ENCODE measurements around the gene RHBDF2.

Gene RHBDF2

DNA sequence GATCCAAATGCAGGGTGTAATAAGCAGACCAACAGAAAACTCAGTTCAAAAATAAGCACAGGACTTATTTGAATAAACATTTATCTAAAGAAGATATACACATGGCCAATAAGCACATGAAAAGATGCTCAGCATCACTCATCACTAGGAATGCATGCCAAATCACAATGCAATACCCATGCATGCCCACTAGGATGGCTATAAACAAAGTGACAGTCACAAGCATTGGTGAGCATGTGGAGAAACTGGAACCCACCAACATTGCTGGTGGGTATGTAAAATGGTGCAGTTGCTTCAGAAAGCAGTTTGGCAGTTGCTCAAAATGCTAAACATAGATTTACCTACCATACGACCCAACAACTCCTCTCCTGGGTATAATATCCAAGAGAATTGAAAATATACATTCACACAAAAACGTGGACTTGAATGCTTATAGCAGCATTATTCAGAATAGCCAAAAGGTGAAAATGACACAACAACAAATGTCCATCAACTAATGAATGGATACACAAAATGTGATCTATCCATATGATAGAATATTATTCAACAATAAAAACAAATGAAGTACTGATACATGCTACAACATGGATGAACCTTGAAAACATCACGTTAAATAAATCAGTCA is 68.4 kb downstream of the RHBDF2 start:
- no peak for DNase-seq

DNA sequence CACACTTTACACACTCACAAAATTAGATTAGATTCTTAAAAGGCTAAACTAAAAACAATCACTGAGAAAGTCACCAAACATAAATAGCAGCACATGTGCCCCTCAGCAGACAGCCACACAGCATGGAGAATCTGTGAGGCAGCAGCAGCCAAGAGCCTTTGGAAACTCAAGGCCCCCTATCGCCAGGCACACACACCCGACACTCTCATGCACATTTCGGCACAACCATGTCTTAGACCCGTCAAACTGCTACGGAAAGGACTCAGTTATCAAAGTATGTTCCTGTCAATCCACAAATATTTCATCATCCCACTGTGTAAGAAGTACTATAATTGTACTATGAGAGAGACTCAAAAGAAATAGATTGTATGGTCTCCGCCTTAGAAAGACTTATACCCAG is 69.2 kb downstream of the RHBDF2 start:
- no peak for DNase-seq

DNA sequence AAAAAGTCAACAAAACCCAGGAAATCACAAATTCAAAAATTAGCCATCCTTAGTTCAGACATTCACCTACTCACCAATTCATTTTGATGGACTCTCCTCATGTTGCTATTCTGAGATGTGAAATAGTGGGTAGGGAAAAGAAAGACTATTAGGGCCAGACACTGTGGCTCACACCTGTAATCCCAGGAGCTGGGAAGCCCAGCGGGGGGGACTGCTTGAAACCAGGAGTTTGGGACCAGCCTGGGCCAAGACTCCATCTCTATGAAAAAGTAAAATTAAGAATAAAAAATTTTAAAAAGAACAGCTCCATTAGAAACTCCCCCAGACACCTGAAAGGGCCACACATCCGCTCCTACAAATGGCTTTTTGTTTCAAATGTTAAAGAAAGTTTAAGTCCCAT is 69.7 kb downstream of the RHBDF2 start:
- no peak for DNase-seq

DNA sequence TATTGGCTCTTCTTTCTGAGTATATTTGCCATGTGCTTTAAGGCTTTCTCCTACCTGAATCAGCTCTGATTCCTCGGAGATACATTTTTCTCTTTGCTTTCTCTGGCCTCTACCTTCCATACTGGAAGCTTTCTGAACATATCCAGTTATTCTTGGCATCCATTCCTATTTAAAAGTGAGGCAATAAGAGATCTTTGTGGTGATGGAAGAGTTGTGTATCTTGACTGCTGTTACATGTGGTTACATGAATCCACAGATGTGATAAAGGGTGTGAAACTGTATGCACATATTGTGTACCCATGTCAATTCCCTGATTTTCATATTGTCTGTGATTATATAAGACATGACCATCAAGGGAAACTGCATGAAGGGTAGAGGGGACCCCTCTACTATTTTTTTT is 72.7 kb downstream of the RHBDF2 start:
- DNase-seq, result no peak

DNA sequence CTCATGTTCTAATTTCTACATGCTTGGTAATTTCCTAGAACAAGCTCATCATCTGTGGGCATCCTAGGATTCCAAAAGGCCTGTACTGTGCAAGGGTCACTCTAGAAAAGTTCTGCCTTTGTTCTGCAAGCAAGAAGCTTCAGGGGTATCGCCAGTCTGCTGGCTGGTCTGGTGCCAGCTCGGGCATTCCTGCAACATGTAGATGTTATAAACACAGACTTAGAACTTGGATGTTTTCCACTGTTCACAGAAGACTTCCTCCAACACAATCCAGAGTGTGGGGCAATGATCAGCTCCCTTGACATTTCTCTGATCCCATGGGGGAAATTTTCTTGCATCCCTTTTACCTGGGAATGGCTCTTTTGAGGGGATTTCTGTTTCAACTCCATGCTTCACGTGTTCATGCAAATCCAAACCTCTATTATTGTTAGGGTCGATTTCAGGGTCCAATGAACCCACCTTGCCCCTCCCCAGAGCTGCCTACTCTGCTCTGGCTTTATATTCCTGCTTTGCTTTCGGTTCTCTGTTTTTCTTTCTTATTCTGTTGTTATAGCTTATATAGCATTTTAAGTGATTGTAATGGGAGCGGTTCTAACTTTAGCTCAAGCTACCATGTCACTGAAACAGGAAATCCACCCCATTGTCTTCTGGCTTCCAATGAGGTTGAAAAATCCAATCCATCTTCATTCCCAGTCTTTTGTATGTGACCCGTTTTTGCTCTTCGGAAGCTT is 73.6 kb downstream of the RHBDF2 start:
- DNase-seq, result no peak

DNA sequence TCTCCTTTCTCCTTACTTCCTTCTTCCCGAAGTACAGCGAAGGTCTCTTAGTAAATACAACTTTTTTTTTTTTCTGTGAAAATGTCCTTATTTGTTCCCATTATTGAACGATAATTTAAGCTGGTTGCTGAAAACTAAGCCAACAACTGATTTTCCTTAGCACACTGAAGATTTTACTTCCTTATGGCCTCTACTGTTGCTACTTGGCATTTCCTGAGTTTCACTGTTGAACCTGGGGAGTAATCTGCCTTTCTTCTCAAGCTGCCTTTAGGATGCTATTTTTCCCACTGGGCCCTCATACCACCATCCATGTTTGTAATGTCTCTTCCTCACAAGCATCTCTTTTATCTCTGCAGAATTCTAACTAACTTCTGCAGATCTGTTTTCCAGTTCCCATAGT is 74.4 kb downstream of the RHBDF2 start:
- no peak for DNase-seq

DNA sequence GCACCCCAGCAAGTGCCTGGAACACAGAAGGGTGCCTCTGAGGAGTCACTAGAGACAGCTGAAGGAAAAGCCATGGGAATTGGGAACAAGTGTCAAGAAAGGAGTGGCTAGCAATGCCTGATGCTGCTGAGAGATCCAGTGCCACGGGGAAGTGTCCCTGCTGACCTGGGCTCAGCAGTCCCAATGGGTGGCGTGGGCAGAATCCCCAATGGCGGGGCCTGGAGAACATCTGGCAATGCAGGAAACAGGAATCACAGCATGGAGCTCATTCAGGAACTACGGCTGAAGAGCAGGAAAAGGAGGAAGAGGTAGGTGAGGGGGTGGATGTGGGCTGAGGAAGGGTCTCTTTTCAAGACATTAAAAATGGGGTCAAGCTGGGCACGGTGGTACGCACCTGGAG is 78.4 kb downstream of the RHBDF2 start:
- no peak for DNase-seq

DNA sequence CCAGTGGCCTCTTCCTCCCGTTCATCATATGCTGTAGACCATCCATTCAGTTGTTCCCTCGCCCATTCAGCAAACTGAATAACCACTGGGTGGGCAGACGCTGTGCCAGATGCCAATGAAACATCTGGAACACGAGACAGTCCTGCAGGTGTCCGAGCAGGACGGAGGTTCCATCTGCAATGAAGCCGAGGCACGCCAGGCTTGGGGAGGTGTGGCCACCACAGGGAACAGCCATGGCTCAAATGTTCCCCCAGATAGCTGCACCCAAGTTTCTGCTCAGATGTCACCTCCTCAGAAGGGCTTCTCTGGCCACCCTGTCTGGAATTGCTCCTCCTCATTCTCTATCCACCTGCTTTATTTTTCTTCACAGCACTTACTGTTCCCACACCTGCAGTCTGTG is 78.8 kb downstream of the RHBDF2 start:
- DNase-seq, result no peak

DNA sequence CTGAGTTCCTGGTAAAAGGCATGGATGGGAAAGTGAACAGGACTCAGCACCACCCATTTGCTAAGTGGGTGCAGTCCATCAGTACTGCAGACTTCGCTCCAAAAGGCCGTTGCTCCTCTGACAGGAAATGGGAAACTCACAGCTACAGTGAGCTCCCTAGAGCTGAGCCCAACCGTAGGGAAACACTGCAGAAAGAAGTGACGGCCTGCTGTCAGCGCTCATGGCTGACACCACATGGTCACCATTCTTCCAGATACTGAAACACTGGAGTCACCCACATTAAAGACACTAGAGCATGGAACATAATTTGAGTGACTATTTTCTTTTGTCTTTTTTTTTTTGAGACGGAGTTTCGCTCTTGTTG is 80.2 kb downstream of the RHBDF2 start:
- no peak for DNase-seq

Measured in activated T-cell treated with anti-CD3 and anti-CD28 coated beads, Interleukin-2, amount 50 U/mL, for 1 hour (primary cell).